ENCODE data around the gene OBSCN.

GRCh38 chr1:228336308-228337030 is 128.6 kb downstream of the OBSCN start:
- TF ChIP-seq POLR2AphosphoS5 (IDR thresholded peaks at IDR 0.05) (no peak), CTCF (IDR thresholded peaks at IDR 0.05) (no peak), POLR2A (IDR thresholded peaks at IDR 0.05) (no peak), EP300 (IDR thresholded peaks at IDR 0.05) (no peak)

All from sigmoid colon (tissue), 4 donors.